HCT116 (cell line): Measurements from ENCODE around the gene GSK3A.

Source experiments
- CTCF ChIP-seq, 3 experiments: fragments of 200-600 bp in 1 of 3; sonication (generic) in 1 of 3; IDR thresholded peaks in 2 of 3; conservative IDR thresholded peaks in 1 of 3; 2 replicates each; pipeline ENCODE4 v1.5.1; 2012 to 2017; ENCODE audit warnings: low read depth in 2 of 3, low read length in 2 of 3, antibody characterized with exemption in 1 of 3, borderline replicate concordance in 1 of 3, control low read depth in 1 of 3, mild to moderate bottlenecking in 1 of 3, mixed read lengths in 1 of 3, mixed run types in 1 of 3, moderate library complexity in 1 of 3; ENCODE audit not compliant: insufficient read depth in 1 of 3
- ELF1 ChIP-seq: IDR thresholded peaks from 2 replicates; pipeline ENCODE4 v1.6.1; 2012; ENCODE audit warnings: low read depth, borderline replicate concordance
- EZH2 ChIP-seq: fragments of 200-600 bp; sonication (generic); IDR thresholded peaks from 2 replicates; pipeline ENCODE4 v1.6.1; 2017; ENCODE audit warnings: antibody characterized with exemption, mixed run types
- POLR2AphosphoS5 ChIP-seq: IDR thresholded peaks from 2 replicates; pipeline ENCODE4 v1.6.1; 2011; ENCODE audit warnings: mild to moderate bottlenecking, low read depth, low read length, moderate library complexity
- REST ChIP-seq: IDR thresholded peaks from 2 replicates; pipeline ENCODE4 v1.6.1; 2012; ENCODE audit warnings: low read depth
- ZFX ChIP-seq: fragments of 450-650 bp; IDR thresholded peaks from 2 replicates; pipeline ENCODE4 v1.6.1; 2017

GRCh38 chr19:42196011-42197001, 46.1 kb downstream of the GSK3A start:
- TF ChIP-seq CTCF (IDR thresholded peaks at IDR 0.05 in 2 of 3, conservative IDR thresholded peaks at IDR 0.05 in 1 of 3; ENCODE audit: borderline replicate concordance in 1 of 3, insufficient read depth in 1 of 3, low read depth in 2 of 3, low read length in 2 of 3) = no peak
- TF ChIP-seq POLR2AphosphoS5 = no peak
- no peak for TF ChIP-seq ELF1
- TF ChIP-seq EZH2 = no peak
- TF ChIP-seq ZFX = no peak
- no peak for TF ChIP-seq REST
